CD4-positive, alpha-beta memory T cell (primary cell): ENCODE measurements around the gene ICAM1. TPM values are rescaled to one million over a fixed set of nuclear protein-coding genes. Genes with fewer than 3 reads are reported as not detected.
A peak's percentile ranks its signal among the peaks of the same experiment; 100 is the strongest.

ENCODE experiments used
- CTCF ChIA-PET: fragments of 350-600 bp; sonication (Branson Sonifier 250); formaldehyde crosslinking; loops from one replicate; lab custom pipeline; 2021; ENCODE audit warnings: inconsistent platforms; ENCODE audit not compliant: partially characterized antibody; lab: Charles Lee
- POLR2A ChIA-PET: fragments of 350-600 bp; sonication (Branson Sonifier 250); formaldehyde crosslinking; loops from one replicate; lab custom pipeline; 2021; ENCODE audit not compliant: partially characterized antibody; lab: Charles Lee
- DNase-seq, 5 donors: peaks; one replicate each; pipeline versions ENCODE4 v3.0.0 to v3.0.0-alpha.2; 2020 to 2022; ENCODE audit warnings: mixed read lengths in 1 of 5
- H3K27ac ChIP-seq: one replicate; pipeline ENCODE4 v1.7.0; 2013; ENCODE audit warnings: low read depth, low read length
- H3K27me3 ChIP-seq: 2 replicates; pipeline ENCODE4 v1.7.0; 2013; ENCODE audit warnings: mild to moderate bottlenecking, low read length, moderate library complexity; ENCODE audit not compliant: insufficient read depth
- H3K36me3 ChIP-seq: 2 replicates; pipeline ENCODE4 v1.7.0; 2013; ENCODE audit warnings: mild to moderate bottlenecking, low read length, moderate library complexity; ENCODE audit not compliant: insufficient read depth
- H3K4me1 ChIP-seq: 2 replicates; pipeline ENCODE4 v1.7.0; 2013; ENCODE audit warnings: mild to moderate bottlenecking, low read length, moderate library complexity; ENCODE audit not compliant: insufficient read depth
- H3K4me3 ChIP-seq, 2 donors: one replicate each; pipeline ENCODE4 v1.7.0; 2013; ENCODE audit warnings: low read length in 2 of 2, mild to moderate bottlenecking in 1 of 2
- H3K9me3 ChIP-seq, 2 donors: one replicate each; pipeline ENCODE4 v1.7.0; 2013; ENCODE audit warnings: low read length in 2 of 2, control low read depth in 1 of 2; ENCODE audit not compliant: control insufficient read depth in 1 of 2
- H3K27ac Mint-ChIP-seq, 7 donors: one replicate each; pipeline ENCODE4 v1.8.0; 2020 to 2021; ENCODE audit warnings: mixed read lengths in 7 of 7, mild to moderate bottlenecking in 6 of 7, inconsistent platforms in 3 of 7, moderate library complexity in 3 of 7
- H3K27me3 Mint-ChIP-seq, 2 donors: one replicate each; pipeline ENCODE4 v1.8.0; 2020 to 2021; ENCODE audit warnings: mixed read lengths in 2 of 2
- H3K36me3 Mint-ChIP-seq, 2 donors: one replicate each; pipeline ENCODE4 v1.8.0; 2020 to 2021; ENCODE audit warnings: mixed read lengths in 2 of 2, inconsistent platforms in 1 of 2, mild to moderate bottlenecking in 1 of 2
- H3K4me1 Mint-ChIP-seq, 4 donors: one replicate each; pipeline ENCODE4 v1.8.0; 2020 to 2021; ENCODE audit warnings: mixed read lengths in 4 of 4, mild to moderate bottlenecking in 1 of 4
- H3K4me3 Mint-ChIP-seq, 8 donors: one replicate each; pipeline ENCODE4 v1.8.0; 2020 to 2021; ENCODE audit warnings: mixed read lengths in 8 of 8, mild to moderate bottlenecking in 7 of 8, moderate library complexity in 6 of 8, inconsistent platforms in 3 of 8
- H3K9me3 Mint-ChIP-seq, 8 donors: one replicate each; pipeline ENCODE4 v1.8.0; 2020 to 2021; ENCODE audit warnings: mixed read lengths in 8 of 8, mild to moderate bottlenecking in 5 of 8, inconsistent platforms in 3 of 8, moderate library complexity in 1 of 8
- intact Hi-C: fragments of 100-400 bp; cut with micrococcal nuclease; formaldehyde crosslinking; loops from one replicate; pipeline ENCODE4 v1.15.1; 2023
- polyA plus RNA-seq, 2 donors: library from polyadenylated mRNA; unstranded; fragments of 300-500 nt; fragmentation: Illumina TruSeq; gene quantifications; one replicate each; pipeline ENCODE4 v1.2.3, GENCODE V29; 2021
- total RNA-seq, 2 experiments: library from RNA; stranded (reverse); gene quantifications; one replicate each; pipeline ENCODE4 v1.2.3, GENCODE V29; 2021

Gene ICAM1
- total and polyA plus RNA-seq, 4 experiments from 2014 or later, result 2.5 to 8.2 (median 7.8) TPM

DNA sequence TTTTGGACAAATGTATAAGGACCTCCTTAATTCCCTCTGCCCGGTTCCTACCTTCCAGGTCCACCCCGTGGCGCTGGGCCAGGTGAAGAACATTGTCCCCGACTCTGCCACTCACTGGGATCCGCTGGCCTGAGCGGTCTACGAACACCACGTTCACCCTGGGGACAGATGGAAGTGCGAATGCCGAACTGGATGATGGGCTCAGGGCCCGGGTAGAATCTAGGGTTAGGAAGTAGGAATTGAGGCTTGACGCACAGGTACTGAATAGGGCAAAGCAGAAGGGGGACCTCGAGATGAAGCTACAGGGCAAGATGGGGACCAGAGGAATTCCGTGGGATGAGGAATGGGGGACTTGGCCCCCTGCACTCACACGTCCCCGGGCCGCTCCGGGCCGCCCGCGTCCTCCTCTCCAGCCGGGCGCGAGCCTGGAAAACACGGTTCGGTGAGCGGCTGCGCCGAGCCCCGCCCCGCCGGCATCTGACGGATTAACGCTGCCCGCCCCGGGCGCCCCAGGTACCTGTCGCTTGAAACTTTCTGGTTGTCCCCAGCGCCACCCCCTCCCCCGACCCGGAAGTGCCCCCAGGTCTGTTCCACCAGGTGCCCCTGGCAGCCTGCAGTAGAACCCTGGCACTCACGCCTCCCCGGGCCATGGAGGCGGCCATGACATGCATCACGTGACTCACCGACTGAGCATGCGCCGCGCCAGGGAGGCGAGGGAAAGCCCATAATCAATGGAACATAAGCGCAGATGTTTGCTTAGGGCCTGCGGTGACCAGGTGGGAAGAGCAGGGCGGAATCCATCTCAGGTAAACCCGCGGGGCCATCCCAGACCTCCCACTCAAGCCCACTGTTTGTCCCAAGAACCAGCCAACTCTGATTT is 44.7 kb downstream of the ICAM1 start, which contains the start of gene FDX2:
FDX2 (minus strand) TSS at position 681 of the 880 bp plus-strand sequence; CDS start at position 662, 19 bp downstream.
- Mint-ChIP-seq H3K4me3 (peak within 1 kb of the TSS; percentile 79 to 97 (median 90)), H3K27me3 (no peaks in the 10 kb centered on the region), H3K36me3 (peaks cover 10 to 28% of the 10 kb centered on the region in 2 donors), H3K9me3 (peaks cover 0 to 2% (median 0%) of the 10 kb centered on the region in 8 donors), H3K4me1 (peaks cover 9 to 20% (median 11%) of the 10 kb centered on the region in 4 donors), H3K27ac (peak within 1 kb of the TSS; percentile 72 to 95 (median 90))
- Histone ChIP-seq H3K27me3 (no peaks in the 10 kb centered on the region), H3K36me3 (peaks cover 18% of the 10 kb centered on the region), H3K27ac (peak within 1 kb of the TSS; percentile 52), H3K4me1 (peaks cover 17% of the 10 kb centered on the region), H3K4me3 (peak within 1 kb of the TSS; percentile 57 to 93), H3K9me3 (no peaks in the 10 kb centered on the region)
- intact Hi-C loops, result loop anchor here (1.0 kb wide), 1 partner anchor 18 kb away; the partner anchor contains the start of gene RAVER1
- POLR2A ChIA-PET, result interaction anchor here (1.0 to 3.2 kb wide), 4 partner anchors 10 to 45 kb away, joined by 3 to 13 read pairs (median 8); partner anchors contain the start of genes ICAM1 and RAVER1
- peak; percentile 83 to 93 (median 85) for DNase-seq
- CTCF ChIA-PET, result interaction anchor here (0.5 to 1.5 kb wide), 4 partner anchors 24 to 238 kb away, joined by 3 to 5 read pairs (median 4); no protein-coding TSS in a partner anchor

DNA sequence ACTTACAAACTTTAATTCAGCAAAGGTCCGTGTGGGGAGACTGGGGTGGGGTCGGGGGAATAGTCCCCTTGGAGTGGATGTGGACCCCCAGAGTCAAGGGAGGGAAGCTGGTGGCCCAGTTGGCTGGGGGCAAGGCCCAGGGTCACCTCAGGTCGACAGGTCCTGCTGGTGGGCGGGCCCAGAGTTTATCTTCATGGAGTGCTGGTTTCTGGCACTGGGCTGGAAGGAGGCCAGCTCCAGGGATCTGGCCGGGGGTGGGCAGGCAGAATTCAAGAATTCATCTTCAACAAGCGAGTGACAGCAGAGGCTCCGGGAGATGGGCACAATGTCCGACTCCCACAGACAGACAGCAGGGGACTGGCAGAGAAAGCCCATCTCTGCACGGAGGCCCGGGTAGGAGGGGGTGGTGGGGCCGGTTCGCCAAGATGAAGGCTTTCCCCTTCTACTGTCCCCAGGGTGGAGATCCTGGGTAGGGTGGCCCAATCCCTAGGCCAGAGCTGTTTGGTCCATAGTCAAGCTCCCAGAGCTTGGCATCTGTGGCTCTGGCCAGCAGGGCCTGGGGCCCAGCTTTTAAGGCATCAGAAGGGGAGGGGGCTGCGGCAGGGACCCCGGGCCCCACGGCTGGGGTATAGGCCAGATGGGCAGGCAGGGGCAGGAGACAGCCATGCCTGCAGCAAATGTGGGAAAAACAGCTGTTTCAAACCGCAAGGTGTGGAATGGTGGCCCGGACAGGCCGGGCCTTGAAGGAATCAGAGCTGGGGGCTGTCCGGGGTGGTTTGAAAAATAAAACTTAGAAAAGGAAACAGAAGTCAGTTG is 45.5 kb downstream of the ICAM1 start:
- H3K27me3 Mint-ChIP-seq, result no peaks in the 10 kb centered on the region
- Histone ChIP-seq H3K27me3 (no peaks in the 10 kb centered on the region), H3K4me1 (peaks cover 17% of the 10 kb centered on the region), H3K36me3 (peaks cover 25% of the 10 kb centered on the region), H3K27ac (peak overlapping the region; percentile 52), H3K4me3 (peak overlapping the region; percentile 57 to 93), H3K9me3 (no peaks in the 10 kb centered on the region)
- intact Hi-C loops, result loop anchor here (1.0 kb wide), 1 partner anchor 17 kb away; the partner anchor contains the start of gene RAVER1
- peaks cover 0 to 2% (median 0%) of the 10 kb centered on the region in 8 donors for H3K9me3 Mint-ChIP-seq
- peak overlapping the region; percentile 55 to 97 (median 88) for H3K4me3 Mint-ChIP-seq
- H3K27ac Mint-ChIP-seq, result peak overlapping the region; percentile 72 to 95 (median 90)
- POLR2A ChIA-PET, result interaction anchor here (0.7 to 3.2 kb wide), 4 partner anchors 17 to 46 kb away, joined by 3 to 13 read pairs (median 8); partner anchors contain the start of genes ICAM1, ICAM5 and RAVER1
- H3K36me3 Mint-ChIP-seq, result peaks cover 10 to 28% of the 10 kb centered on the region in 2 donors
- H3K4me1 Mint-ChIP-seq, result peaks cover 9 to 20% (median 11%) of the 10 kb centered on the region in 4 donors
- CTCF ChIA-PET, result interaction anchor here (1.0 to 1.2 kb wide), 3 partner anchors 46 to 74 kb away, joined by 3 to 5 read pairs (median 4); partner anchors contain the start of gene ICAM1
- no peak for DNase-seq

DNA sequence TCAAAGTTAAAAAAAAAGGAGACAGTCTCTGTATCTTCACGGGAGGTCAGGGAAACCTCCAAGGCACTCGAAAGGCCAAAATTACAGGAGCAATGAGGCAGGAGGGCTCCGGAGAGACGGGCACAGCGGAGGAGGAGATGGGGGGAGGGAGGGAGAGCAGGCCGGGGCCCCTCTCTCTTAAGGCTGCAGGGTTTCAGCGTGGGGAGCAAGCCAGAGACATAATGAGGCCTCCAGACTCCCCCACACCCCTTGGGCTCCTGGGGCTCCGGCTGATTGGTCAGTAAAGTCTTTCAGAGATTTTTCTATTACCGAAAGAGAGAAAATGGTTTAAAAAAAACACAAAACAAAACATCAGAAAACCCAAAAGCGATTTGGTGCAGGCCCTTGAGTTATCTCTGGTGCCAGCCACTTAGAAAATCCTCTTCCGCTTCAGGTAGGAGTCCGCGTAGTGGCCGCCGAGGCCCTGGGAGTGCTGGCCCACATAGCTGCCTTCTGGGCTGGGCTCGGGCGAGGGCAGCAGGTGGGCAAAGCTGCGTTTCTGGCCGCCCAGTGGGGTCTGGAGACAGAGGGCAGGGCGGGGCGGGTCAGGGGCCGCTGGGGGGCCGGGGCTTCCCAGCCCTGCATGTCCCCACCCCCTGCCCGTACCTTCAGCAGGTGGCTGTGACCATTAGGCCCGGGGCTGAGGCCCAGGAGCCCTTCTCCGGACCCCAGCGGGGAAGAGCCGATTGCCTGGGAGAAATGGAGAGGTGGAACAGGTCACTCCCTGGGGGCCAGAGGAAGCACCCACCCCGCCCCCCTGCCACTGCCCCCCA is 46.3 kb downstream of the ICAM1 start:
- H3K27ac Mint-ChIP-seq, result peak overlapping the region in 1 of 7 donors; percentile 83
- H3K36me3 Mint-ChIP-seq, result peaks cover 15 to 34% of the 10 kb centered on the region in 2 donors
- Histone ChIP-seq H3K4me3 (no peak overlapping the region), H3K36me3 (peaks cover 33% of the 10 kb centered on the region), H3K27me3 (no peaks in the 10 kb centered on the region), H3K27ac (no peak overlapping the region), H3K9me3 (no peaks in the 10 kb centered on the region), H3K4me1 (peaks cover 17% of the 10 kb centered on the region)
- no peak for DNase-seq
- ChIA-PET POLR2A (interaction anchor here (0.7 to 3.2 kb wide), 4 partner anchors 16 to 28 kb away, joined by 3 to 13 read pairs (median 4); partner anchors contain the start of genes ICAM5 and RAVER1), CTCF (interaction anchor here (1.0 to 1.2 kb wide), 3 partner anchors 47 to 73 kb away, joined by 3 to 5 read pairs (median 4); partner anchors contain the start of gene ICAM1)
- intact Hi-C loops, result no loop called here
- H3K27me3 Mint-ChIP-seq, result no peaks in the 10 kb centered on the region
- peaks cover 11 to 23% (median 13%) of the 10 kb centered on the region in 4 donors for H3K4me1 Mint-ChIP-seq
- peak overlapping the region in 2 of 8 donors; percentile 4 to 25 for H3K4me3 Mint-ChIP-seq
- H3K9me3 Mint-ChIP-seq, result peaks cover 0 to 4% (median 0%) of the 10 kb centered on the region in 8 donors

DNA sequence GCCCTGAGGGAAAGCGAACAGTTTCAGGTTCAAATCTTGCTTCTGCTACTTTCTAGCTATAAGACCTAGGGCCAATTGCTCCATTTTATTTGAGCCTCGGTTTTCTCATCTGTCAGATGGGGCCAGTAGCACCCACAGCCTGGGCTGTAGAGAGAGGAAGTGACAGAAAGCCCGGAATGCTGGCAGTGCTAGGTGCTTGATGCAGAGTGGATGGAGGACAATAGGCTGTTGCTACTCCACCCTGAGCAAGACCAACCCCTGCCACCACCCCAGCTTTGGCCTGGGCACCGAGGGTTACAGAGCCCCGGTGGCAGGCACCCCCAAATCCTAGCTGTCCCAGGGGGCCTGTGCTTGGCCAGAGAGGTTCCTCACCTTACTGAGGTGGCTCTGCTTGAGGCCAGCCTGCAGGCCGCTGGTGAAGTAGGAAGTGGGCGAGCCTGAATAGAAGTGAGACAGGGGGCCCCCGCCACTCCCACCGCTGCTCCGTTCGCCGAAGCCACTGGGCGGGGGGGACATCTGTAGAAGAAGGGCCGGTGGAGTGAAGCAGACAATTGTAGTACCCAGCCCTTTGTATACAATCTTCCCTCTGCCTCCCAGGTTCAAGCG is 47.0 kb downstream of the ICAM1 start:
- Histone ChIP-seq H3K27me3 (no peaks in the 10 kb centered on the region), H3K9me3 (no peaks in the 10 kb centered on the region), H3K36me3 (peaks cover 40% of the 10 kb centered on the region), H3K4me3 (no peak overlapping the region), H3K27ac (no peak overlapping the region), H3K4me1 (peaks cover 17% of the 10 kb centered on the region)
- POLR2A ChIA-PET, result interaction anchor here (1.8 kb wide), 1 partner anchor 29 kb away, joined by 4 read pairs; the partner anchor contains the start of gene ICAM5
- Mint-ChIP-seq H3K4me3 (no peak overlapping the region), H3K4me1 (peaks cover 11 to 23% (median 13%) of the 10 kb centered on the region in 4 donors), H3K27me3 (no peaks in the 10 kb centered on the region), H3K27ac (peak overlapping the region in 1 of 7 donors; percentile 57), H3K9me3 (peaks cover 0 to 4% (median 0%) of the 10 kb centered on the region in 8 donors), H3K36me3 (peaks cover 15 to 35% of the 10 kb centered on the region in 2 donors)
- no peak for DNase-seq
- intact Hi-C loops, result no loop called here
- CTCF ChIA-PET, result interaction anchor here (1.0 kb wide), 1 partner anchor 11 kb away, joined by 3 read pairs; no protein-coding TSS in a partner anchor

DNA sequence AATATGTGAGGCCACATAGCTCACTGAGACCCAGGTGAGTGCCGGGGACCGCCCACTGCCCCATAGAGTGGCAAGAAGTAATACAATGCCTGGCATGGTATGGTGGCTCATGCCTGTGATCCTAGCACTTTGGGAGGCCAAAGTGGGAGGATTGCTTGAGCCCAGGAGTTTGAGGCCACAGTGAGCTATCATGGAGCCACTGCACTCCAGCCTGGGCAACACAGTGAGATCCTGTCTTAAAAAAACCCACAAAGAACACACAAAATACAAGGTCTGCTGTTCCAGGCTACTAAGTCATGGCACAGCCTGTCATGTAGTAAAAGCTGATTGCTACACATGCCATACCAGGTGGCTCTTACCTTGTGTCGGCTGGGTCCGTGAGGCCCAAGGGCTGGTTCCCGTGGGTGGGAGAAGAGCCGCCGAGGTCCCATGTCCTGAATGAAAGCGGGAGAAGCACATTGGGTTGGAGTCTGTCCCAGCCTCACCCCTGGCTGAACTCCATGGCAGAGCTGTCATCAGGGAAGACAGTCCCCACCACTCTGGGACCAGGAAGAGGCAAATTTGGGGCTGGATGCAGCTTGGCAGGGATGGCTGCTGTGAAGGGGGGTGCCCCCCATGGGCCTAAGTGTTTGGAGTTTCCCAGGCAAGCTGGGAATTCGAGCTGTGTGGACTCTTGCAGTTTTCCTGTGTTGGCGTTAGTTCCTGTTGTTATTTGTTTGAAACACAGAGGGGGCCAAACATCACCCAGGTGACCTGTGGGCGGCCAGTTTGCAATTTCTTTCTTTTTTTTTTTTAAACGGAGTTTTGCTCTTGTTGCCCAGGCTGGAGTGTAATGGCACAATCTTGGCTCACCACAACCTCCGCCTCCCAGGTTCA is 48.1 kb downstream of the ICAM1 start:
- H3K4me3 Mint-ChIP-seq, result no peak overlapping the region
- H3K27me3 Mint-ChIP-seq, result no peaks in the 10 kb centered on the region
- Histone ChIP-seq H3K4me1 (peaks cover 17% of the 10 kb centered on the region), H3K9me3 (no peaks in the 10 kb centered on the region), H3K27ac (no peak overlapping the region), H3K4me3 (no peak overlapping the region), H3K36me3 (peaks cover 43% of the 10 kb centered on the region), H3K27me3 (no peaks in the 10 kb centered on the region)
- no peak for DNase-seq
- H3K36me3 Mint-ChIP-seq, result peaks cover 12 to 32% of the 10 kb centered on the region in 2 donors
- H3K9me3 Mint-ChIP-seq, result peaks cover 0 to 4% (median 0%) of the 10 kb centered on the region in 8 donors
- H3K4me1 Mint-ChIP-seq, result peaks cover 11 to 23% (median 13%) of the 10 kb centered on the region in 4 donors
- ChIA-PET POLR2A (interaction anchor here (0.7 to 1.8 kb wide), 4 partner anchors 12 to 61 kb away, joined by 3 to 4 read pairs (median 4); partner anchors contain the start of genes ICAM1, ICAM5 and TYK2), CTCF (interaction anchor here (1.0 kb wide), 1 partner anchor 12 kb away, joined by 3 read pairs; no protein-coding TSS in a partner anchor)
- H3K27ac Mint-ChIP-seq, result no peak overlapping the region
- intact Hi-C loops, result no loop called here
